ENCODE data around the gene COL5A1.

Gene COL5A1

GRCh38 chr9:134689321-134690181 lies 47.9 kb downstream of the COL5A1 start:
- in situ Hi-C loops (cut with MboI; ENCODE audit: low sequenced_read_pairs) = loop anchor here (25.0 kb wide), 1 partner anchor 298 kb away; no protein-coding TSS in a partner anchor

DNA sequence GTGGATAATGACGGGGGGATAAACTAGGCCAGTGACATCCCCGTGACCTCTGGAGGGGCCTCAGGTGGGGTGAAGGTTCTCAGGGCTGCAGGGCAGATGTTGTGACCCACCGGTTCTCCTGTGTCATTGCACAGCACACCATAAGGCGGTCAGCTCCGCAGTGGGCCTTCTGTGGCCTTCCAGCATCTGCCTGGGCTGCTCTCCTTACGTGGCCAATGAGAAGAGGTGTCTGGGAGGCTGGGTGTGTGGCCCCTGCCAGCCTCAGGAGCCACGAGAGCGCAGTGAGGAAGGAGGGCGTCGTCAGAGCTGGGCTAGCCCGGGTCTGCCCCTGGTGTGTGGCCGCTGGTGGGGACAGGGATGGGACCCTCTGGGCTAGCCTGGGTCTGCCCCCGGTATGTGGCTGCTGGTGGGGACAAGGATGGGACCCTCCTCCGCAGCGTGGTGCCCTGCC lies 48.7 kb downstream of the COL5A1 start:
- in situ Hi-C loops (cut with MboI; ENCODE audit: low sequenced_read_pairs) = loop anchor here (25.0 kb wide), 1 partner anchor 297 kb away; no protein-coding TSS in a partner anchor

GRCh38 chr9:134690946-134691694 lies 49.5 kb downstream of the COL5A1 start:
- in situ Hi-C loops (cut with MboI; ENCODE audit: low sequenced_read_pairs) = loop anchor here (25.0 kb wide), 1 partner anchor 296 kb away; no protein-coding TSS in a partner anchor

DNA sequence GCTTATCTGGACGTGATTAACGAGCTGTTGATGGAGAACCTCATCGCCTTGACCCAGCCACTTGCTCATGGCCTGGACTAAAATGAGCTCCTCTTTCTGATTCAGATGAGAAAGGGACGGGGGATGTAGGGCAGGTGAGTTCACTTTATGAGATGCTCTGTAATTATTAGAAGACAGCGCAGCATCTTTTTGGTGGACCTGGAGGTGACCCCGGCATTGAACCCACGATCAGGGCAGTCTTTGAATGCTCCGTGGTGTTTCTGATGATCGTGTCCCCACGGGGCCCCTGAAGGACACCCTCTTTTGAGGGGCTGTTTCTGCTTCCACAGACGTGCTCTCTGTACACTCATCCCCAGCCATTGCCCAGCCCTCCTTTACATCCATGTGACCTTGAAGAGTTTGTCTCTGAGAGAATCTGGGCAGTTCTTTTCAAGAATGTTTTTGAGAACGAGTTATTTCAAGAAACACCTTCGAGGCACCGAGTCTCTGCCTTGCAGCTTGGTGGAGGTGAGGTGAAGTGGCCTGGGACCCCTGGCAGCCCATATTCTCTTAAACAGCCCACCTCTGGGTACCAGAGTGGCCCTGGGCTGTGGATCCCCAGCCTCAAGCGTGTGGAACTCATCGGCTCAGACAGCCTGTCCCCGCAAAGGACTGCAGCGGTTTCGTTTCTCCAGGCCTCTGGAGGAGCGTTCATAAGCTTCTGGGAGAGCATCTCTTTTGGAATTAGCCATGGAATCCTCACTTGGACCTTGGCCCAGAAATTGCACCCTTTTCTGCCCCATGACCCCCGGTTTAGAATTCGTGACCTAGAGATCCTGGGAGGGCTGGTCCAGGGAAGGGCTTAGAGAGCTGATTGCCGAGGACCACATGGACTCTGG lies 50.3 kb downstream of the COL5A1 start:
- in situ Hi-C loops (cut with MboI; ENCODE audit: low sequenced_read_pairs) = loop anchor here (25.0 kb wide), 1 partner anchor 295 kb away; no protein-coding TSS in a partner anchor

GRCh38 chr9:134692573-134692860 lies 50.9 kb downstream of the COL5A1 start:
- in situ Hi-C loops (cut with MboI; ENCODE audit: low sequenced_read_pairs) = loop anchor here (25.0 kb wide), 1 partner anchor 295 kb away; no protein-coding TSS in a partner anchor

GRCh38 chr9:134693011-134693410 lies 51.4 kb downstream of the COL5A1 start:
- in situ Hi-C loops (cut with MboI; ENCODE audit: low sequenced_read_pairs) = loop anchor here (25.0 kb wide), 1 partner anchor 294 kb away; no protein-coding TSS in a partner anchor

- in situ Hi-C loops (cut with MboI; ENCODE audit: low sequenced_read_pairs) = loop anchor here (25.0 kb wide), 1 partner anchor 293 kb away; no protein-coding TSS in a partner anchor
Measured at GRCh38 chr9:134693641-134694367, 52.2 kb downstream of the COL5A1 start.

GRCh38 chr9:134694368-134694665 lies 52.7 kb downstream of the COL5A1 start:
- in situ Hi-C loops (cut with MboI; ENCODE audit: low sequenced_read_pairs) = loop anchor here (25.0 kb wide), 1 partner anchor 293 kb away; no protein-coding TSS in a partner anchor

DNA sequence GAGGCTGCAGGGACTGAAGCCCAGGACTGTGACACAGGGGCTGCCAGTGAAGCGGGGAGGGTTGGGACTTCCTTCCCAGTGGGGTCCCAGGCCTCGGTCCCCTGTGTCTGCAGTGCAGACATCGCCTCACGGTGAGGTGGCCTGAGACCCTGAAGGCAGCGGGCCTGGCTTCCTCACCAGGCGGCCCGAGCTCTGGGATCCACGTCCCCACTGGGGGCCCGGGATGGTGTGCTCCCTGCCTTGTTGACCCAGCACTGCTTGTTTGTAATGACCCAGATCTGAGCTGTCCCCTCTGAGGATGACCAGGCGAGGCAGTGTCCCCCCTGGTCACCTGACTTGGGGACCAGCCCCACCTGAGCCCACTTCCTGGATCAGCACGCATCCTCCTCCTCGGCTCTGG lies 53.1 kb downstream of the COL5A1 start:
- in situ Hi-C loops (cut with MboI; ENCODE audit: low sequenced_read_pairs) = loop anchor here (25.0 kb wide), 1 partner anchor 293 kb away; no protein-coding TSS in a partner anchor

DNA sequence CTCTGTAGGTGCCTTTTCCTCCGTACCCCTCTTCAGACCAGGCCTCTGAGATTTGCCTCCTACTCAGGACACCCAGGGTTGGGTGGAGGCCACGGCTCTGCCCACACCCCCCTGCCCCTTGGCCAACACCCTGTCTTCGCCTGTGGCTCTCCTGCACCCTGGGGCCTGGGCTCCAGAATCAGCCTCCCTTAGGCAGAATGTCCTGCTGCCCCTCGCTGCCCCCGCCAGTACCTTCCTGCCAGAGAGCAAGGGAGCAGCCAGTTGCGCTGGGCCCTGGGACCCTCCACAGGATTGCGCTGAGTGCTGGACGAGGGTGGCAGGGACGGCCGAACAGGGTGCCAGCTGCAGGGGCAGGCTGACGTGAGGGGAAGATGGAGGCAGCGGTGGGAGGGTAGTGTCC lies 53.5 kb downstream of the COL5A1 start:
- in situ Hi-C loops (cut with MboI; ENCODE audit: low sequenced_read_pairs) = loop anchor here (25.0 kb wide), 1 partner anchor 292 kb away; no protein-coding TSS in a partner anchor

GRCh38 chr9:134696433-134696832 lies 54.8 kb downstream of the COL5A1 start:
- in situ Hi-C loops (cut with MboI; ENCODE audit: low sequenced_read_pairs) = loop anchor here (25.0 kb wide), 1 partner anchor 291 kb away; no protein-coding TSS in a partner anchor

- in situ Hi-C loops (cut with MboI; ENCODE audit: low sequenced_read_pairs) = loop anchor here (25.0 kb wide), 1 partner anchor 289 kb away; no protein-coding TSS in a partner anchor
Measured at GRCh38 chr9:134698111-134698510, 56.5 kb downstream of the COL5A1 start.

- in situ Hi-C loops (cut with MboI; ENCODE audit: low sequenced_read_pairs) = loop anchor here (25.0 kb wide), 1 partner anchor 289 kb away; no protein-coding TSS in a partner anchor
Measured at GRCh38 chr9:134698587-134699342, 57.2 kb downstream of the COL5A1 start.

GRCh38 chr9:134699343-134699740 lies 57.7 kb downstream of the COL5A1 start:
- in situ Hi-C loops (cut with MboI; ENCODE audit: low sequenced_read_pairs) = loop anchor here (25.0 kb wide), 1 partner anchor 288 kb away; no protein-coding TSS in a partner anchor

DNA sequence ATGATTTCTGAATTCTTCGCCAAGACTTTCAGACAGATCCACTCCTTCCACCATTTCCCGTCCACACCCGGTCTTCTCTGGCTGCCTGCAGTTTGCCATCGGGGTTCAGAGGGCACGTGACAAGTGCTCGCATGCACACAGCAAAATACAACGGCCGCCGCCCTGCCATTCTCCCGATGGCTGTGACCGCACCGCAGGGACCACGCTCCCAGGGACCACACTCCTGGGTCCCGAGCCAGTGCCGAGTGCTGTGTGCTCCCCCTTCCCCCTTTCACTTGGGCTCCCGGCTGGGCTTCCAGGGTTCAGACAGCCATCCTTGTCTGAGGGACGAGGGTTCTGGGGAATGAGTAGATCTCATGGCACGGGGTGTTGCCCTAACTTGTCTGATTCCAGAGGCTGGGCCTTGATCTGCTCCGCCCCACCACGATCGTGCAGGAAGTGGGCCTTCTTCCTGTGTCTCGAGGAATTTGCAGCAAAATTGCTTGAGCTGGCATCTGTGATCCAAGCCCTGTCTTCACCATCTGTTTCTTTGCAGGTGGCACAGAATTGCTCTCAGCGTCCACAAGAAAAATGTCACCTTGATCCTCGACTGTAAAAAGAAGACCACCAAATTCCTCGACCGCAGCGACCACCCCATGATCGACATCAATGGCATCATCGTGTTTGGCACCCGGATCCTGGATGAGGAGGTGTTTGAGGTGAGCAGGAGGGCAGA lies 59.2 kb downstream of the COL5A1 start:
- in situ Hi-C loops (cut with MboI; ENCODE audit: low sequenced_read_pairs) = loop anchor here (25.0 kb wide), 1 partner anchor 538 kb away; the partner anchor contains the start of gene RNU6ATAC

GRCh38 chr9:134701581-134702259 lies 60.1 kb downstream of the COL5A1 start:
- in situ Hi-C loops (cut with MboI; ENCODE audit: low sequenced_read_pairs) = loop anchor here (25.0 kb wide), 1 partner anchor 539 kb away; the partner anchor contains the start of gene RNU6ATAC

DNA sequence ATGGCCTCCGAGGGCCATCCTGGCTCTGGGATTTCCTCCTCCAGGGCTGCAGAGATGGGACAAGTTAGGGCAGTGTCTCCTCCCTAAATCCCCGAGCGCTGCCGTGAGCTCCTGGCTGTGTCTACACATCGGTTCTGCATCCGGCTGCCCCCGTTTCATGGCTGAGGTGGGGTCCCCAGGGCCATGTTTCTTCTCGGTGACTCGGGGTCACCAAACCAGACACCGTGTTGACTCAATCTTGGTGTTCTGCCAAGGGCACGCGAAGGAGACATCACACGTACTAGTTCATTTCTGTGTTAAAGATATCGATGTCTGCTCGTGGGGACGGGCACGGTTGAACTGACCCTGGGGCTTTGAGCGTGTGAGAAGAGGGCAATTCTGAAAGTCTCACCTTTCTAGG lies 60.7 kb downstream of the COL5A1 start:
- in situ Hi-C loops (cut with MboI; ENCODE audit: low sequenced_read_pairs) = loop anchor here (25.0 kb wide), 1 partner anchor 540 kb away; the partner anchor contains the start of gene RNU6ATAC
